Subcutaneous abdominal adipose tissue (tissue), 5 donors: Measurements from ENCODE around the gene CREBBP.

ENCODE experiments used
- H3K27ac ChIP-seq: one replicate; pipeline ENCODE4 v1.7.0; 2013; ENCODE audit warnings: low read depth, mild to moderate bottlenecking, inconsistent platforms, low read length, moderate library complexity
- H3K27me3 ChIP-seq, 5 donors: one replicate each; pipeline ENCODE4 v1.7.0; 2013; ENCODE audit warnings: low read length in 5 of 5, inconsistent platforms in 1 of 5; ENCODE audit not compliant: control insufficient read depth in 5 of 5, insufficient read depth in 4 of 5
- H3K36me3 ChIP-seq, 5 donors: one replicate each; pipeline ENCODE4 v1.7.0; 2013; ENCODE audit warnings: low read length in 5 of 5; ENCODE audit not compliant: control insufficient read depth in 5 of 5, insufficient read depth in 5 of 5
- H3K4me1 ChIP-seq, 5 donors: one replicate each; pipeline ENCODE4 v1.7.0; 2013; ENCODE audit warnings: low read length in 5 of 5, mild to moderate bottlenecking in 3 of 5, moderate library complexity in 1 of 5; ENCODE audit not compliant: control insufficient read depth in 5 of 5, insufficient read depth in 5 of 5
- H3K4me3 ChIP-seq, 5 donors: one replicate each; pipeline ENCODE4 v1.7.0; 2013; ENCODE audit warnings: low read length in 5 of 5, low read depth in 1 of 5
- H3K9ac ChIP-seq, 5 donors: one replicate each; pipeline ENCODE4 v1.7.0; 2013; ENCODE audit warnings: low read length in 5 of 5, mild to moderate bottlenecking in 4 of 5, moderate library complexity in 3 of 5
- H3K9me3 ChIP-seq, 5 donors: one replicate each; pipeline ENCODE4 v1.7.0; 2013; ENCODE audit warnings: low read length in 5 of 5; ENCODE audit not compliant: control insufficient read depth in 5 of 5
- donor health status: healthy.
- donor health status: healthy.
- donor health status: healthy.
- donor health status: healthy.
- donor health status: healthy.

The CREBBP gene

GRCh38 chr16:3881499-3881990 is 1.0 kb upstream of the CREBBP start:
- H3K36me3 ChIP-seq: peaks cover 0 to 3% (median 0%) of the 10 kb centered on the region in 5 donors
- H3K27me3 ChIP-seq: no peaks in the 10 kb centered on the region
- peak overlapping the region in 4 of 5 donors; percentile 78 to 86 (median 81) for H3K9ac ChIP-seq
- no peaks in the 10 kb centered on the region for H3K9me3 ChIP-seq
- H3K4me1 ChIP-seq: peaks cover 4 to 37% (median 36%) of the 10 kb centered on the region in 5 donors
- no peak overlapping the region for H3K27ac ChIP-seq
- peak overlapping the region in 3 of 5 donors; percentile 63 to 73 (median 64) for H3K4me3 ChIP-seq

GRCh38 chr16:3879887-3880564 is 487 bp downstream of the CREBBP start:
- Histone ChIP-seq H3K9ac (peak overlapping the region in 3 of 5 donors; percentile 20 to 81 (median 78)), H3K36me3 (peaks cover 0 to 3% (median 0%) of the 10 kb centered on the region in 5 donors), H3K27me3 (no peaks in the 10 kb centered on the region), H3K9me3 (no peaks in the 10 kb centered on the region), H3K4me3 (peak overlapping the region; percentile 29 to 93 (median 81)), H3K4me1 (peaks cover 4 to 51% (median 50%) of the 10 kb centered on the region in 5 donors), H3K27ac (peak overlapping the region; percentile 16)

- Histone ChIP-seq H3K27ac (peak overlapping the region; percentile 16), H3K4me3 (peak overlapping the region; percentile 67 to 94 (median 88)), H3K9me3 (no peaks in the 10 kb centered on the region), H3K36me3 (peaks cover 0 to 3% (median 0%) of the 10 kb centered on the region in 5 donors), H3K4me1 (peaks cover 7 to 58% (median 57%) of the 10 kb centered on the region in 5 donors), H3K27me3 (no peaks in the 10 kb centered on the region), H3K9ac (peak overlapping the region; percentile 68 to 81 (median 75))
Measured at GRCh38 chr16:3879258-3879886, 1.1 kb downstream of the CREBBP start.

GRCh38 chr16:3878610-3879009 is 1.9 kb downstream of the CREBBP start:
- peaks cover 0 to 3% (median 0%) of the 10 kb centered on the region in 5 donors for H3K36me3 ChIP-seq
- H3K4me1 ChIP-seq: peaks cover 7 to 66% (median 64%) of the 10 kb centered on the region in 5 donors
- H3K4me3 ChIP-seq: peak overlapping the region; percentile 67 to 94 (median 88)
- H3K9ac ChIP-seq: peak overlapping the region; percentile 68 to 81 (median 75)
- H3K27ac ChIP-seq: no peak overlapping the region
- no peaks in the 10 kb centered on the region for H3K27me3 ChIP-seq
- no peaks in the 10 kb centered on the region for H3K9me3 ChIP-seq

- Histone ChIP-seq H3K36me3 (peaks cover 0 to 3% (median 0%) of the 10 kb centered on the region in 5 donors), H3K4me3 (peak overlapping the region in 2 of 5 donors; percentile 33 to 36), H3K9me3 (no peaks in the 10 kb centered on the region), H3K4me1 (peaks cover 14 to 85% (median 83%) of the 10 kb centered on the region in 5 donors), H3K27ac (peak overlapping the region; percentile 37), H3K9ac (peak overlapping the region in 2 of 5 donors; percentile 9 to 40), H3K27me3 (no peaks in the 10 kb centered on the region)
Measured at GRCh38 chr16:3876695-3877094, 3.8 kb downstream of the CREBBP start.

- H3K9me3 ChIP-seq: no peaks in the 10 kb centered on the region
- no peak overlapping the region for H3K4me3 ChIP-seq
- H3K9ac ChIP-seq: no peak overlapping the region
- H3K36me3 ChIP-seq: peaks cover 0 to 3% (median 0%) of the 10 kb centered on the region in 5 donors
- peak overlapping the region; percentile 37 for H3K27ac ChIP-seq
- no peaks in the 10 kb centered on the region for H3K27me3 ChIP-seq
- H3K4me1 ChIP-seq: peaks cover 14 to 86% (median 83%) of the 10 kb centered on the region in 5 donors
Measured at GRCh38 chr16:3876160-3876559, 4.4 kb downstream of the CREBBP start.

GRCh38 chr16:3874794-3875692 is 5.5 kb downstream of the CREBBP start:
- Histone ChIP-seq H3K27me3 (no peaks in the 10 kb centered on the region), H3K36me3 (peaks cover 0 to 3% (median 0%) of the 10 kb centered on the region in 5 donors), H3K4me3 (no peak overlapping the region), H3K9ac (no peak overlapping the region), H3K4me1 (peaks cover 14 to 91% (median 90%) of the 10 kb centered on the region in 5 donors), H3K27ac (no peak overlapping the region), H3K9me3 (no peaks in the 10 kb centered on the region)

- Histone ChIP-seq H3K4me1 (peaks cover 14 to 88% (median 87%) of the 10 kb centered on the region in 5 donors), H3K36me3 (peaks cover 0 to 3% (median 0%) of the 10 kb centered on the region in 5 donors), H3K4me3 (no peak overlapping the region), H3K27ac (no peak overlapping the region), H3K27me3 (no peaks in the 10 kb centered on the region), H3K9ac (no peak overlapping the region), H3K9me3 (no peaks in the 10 kb centered on the region)
Measured at GRCh38 chr16:3874242-3874641, 6.3 kb downstream of the CREBBP start.

- Histone ChIP-seq H3K27me3 (no peaks in the 10 kb centered on the region), H3K9ac (no peak overlapping the region), H3K4me3 (peak overlapping the region in 1 of 5 donors; percentile 22), H3K36me3 (peaks cover 0 to 3% (median 0%) of the 10 kb centered on the region in 5 donors), H3K9me3 (no peaks in the 10 kb centered on the region), H3K27ac (no peak overlapping the region), H3K4me1 (peaks cover 14 to 86% (median 85%) of the 10 kb centered on the region in 5 donors)
Measured at GRCh38 chr16:3873482-3874173, 6.9 kb downstream of the CREBBP start.
